AG09319 (cell line): ENCODE results near the gene SYNDIG1L.

Source experiments
- DNase-seq: peaks from one replicate; pipeline ENCODE4 v3.0.0-alpha.2; 2010; ENCODE audit warnings: low read depth; ENCODE audit errors: extremely low read depth
- CTCF ChIP-seq: IDR thresholded peaks from 2 replicates; pipeline ENCODE4 v1.5.1; 2011; ENCODE audit warnings: low read depth, mild to moderate bottlenecking, inconsistent platforms, low read length, moderate library complexity

The SYNDIG1L gene

GRCh38 chr14:74429221-74429691 lies 3.2 kb upstream of the SYNDIG1L start:
- DNase-seq, result no peak
- TF ChIP-seq CTCF, result no peak

- TF ChIP-seq CTCF, result no peak
- no peak for DNase-seq
These were observed 1.6 kb upstream of the SYNDIG1L start for GRCh38 chr14:74427651-74428050.

DNA sequence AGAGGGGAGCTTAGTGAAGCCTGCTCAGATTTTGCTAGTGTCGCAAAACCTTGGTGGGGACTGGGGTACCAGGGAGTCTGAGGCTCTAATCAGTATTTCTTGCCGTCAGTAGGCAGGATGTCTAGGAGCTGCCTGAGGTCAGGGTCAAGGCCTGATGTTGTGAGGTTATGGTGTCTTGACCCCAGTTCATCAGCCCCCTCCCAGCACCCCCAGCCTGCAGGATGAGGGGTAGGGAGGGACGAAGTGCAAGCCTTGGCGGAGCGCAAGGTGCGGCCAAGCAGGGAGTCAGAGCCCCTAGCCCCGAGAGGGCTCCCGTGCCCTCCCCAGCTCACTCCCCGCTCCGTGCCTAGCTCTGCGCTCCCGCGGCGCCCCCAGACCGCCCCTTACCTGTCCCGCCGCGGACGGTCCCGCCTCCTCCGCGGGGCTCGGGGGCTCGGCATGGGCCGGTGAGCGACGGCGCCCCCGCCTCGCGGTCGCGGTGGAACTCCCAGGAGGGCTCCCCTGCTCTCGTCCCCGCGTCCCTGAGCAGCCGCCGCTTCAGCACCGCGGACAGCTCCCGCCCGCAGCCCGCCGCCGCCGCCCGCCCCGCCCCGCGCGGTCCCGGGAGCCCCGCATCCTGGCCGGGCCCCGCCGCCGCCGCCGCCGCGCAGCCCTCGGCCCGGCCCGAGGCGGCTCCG lies 347 bp downstream of the SYNDIG1L start:
- DNase-seq, result no peak
- TF ChIP-seq CTCF, result no peak

DNA sequence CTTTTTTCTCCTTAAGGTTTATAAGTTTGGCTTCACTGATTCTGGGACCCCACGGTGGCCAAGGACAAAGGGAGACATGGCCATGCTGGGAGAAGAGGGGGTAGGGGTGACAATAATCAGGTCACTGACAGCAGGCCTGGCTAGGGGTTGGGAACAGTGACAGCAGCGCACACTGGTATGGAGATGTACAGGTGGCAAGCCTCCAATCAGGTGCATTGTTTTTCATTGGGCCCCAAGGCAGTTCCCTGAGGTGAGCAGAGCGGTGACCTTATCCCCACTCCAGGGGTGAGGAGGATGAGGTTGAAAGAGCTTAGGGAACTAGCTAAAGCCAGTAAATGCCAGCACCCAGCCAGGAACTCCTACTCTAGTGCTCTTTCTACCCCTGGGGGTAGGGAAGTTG lies 1.4 kb downstream of the SYNDIG1L start:
- no peak for TF ChIP-seq CTCF
- no peak for DNase-seq

GRCh38 chr14:74423246-74423645 lies 2.8 kb downstream of the SYNDIG1L start:
- DNase-seq, result no peak
- no peak for TF ChIP-seq CTCF

- no peak for TF ChIP-seq CTCF
- no peak for DNase-seq
These were observed 4.0 kb downstream of the SYNDIG1L start for GRCh38 chr14:74421981-74422380.

- no peak for DNase-seq
- TF ChIP-seq CTCF, result no peak
These were observed 6.9 kb downstream of the SYNDIG1L start for GRCh38 chr14:74419086-74419485.
